K562 (cell line): Measurements from ENCODE around the gene IGSF3. TPM values are rescaled to one million over a fixed set of nuclear protein-coding genes. Genes with fewer than 3 reads are reported as not detected.

Experiments used
- AFF4 ChIP-seq: sonication (generic); formaldehyde crosslinking; IDR thresholded peaks from 2 replicates; pipeline ENCODE4 v1.8.0; 2023; ENCODE audit warnings: mild to moderate bottlenecking, missing genetic modification reagents
- CCAR2 ChIP-seq: fragments of 200-400 bp; formaldehyde crosslinking; IDR thresholded peaks from 2 replicates; pipeline ENCODE4 v1.6.1; 2017; ENCODE audit warnings: mild to moderate bottlenecking, low read depth, low read length
- CXXC5 ChIP-seq: fragments of 250-450 bp; sonication (Bioruptor Pico); IDR thresholded peaks from 2 replicates; pipeline ENCODE4 v1.8.0; 2022; ENCODE audit warnings: inconsistent platforms, mild to moderate bottlenecking, moderate library complexity
- DIDO1 ChIP-seq: fragments of 450-650 bp; IDR thresholded peaks from 2 replicates; pipeline ENCODE4 v1.6.1; 2016; ENCODE audit warnings: low read depth, missing biosample characterization, missing genetic modification characterization
- ELK1 ChIP-seq: sonication (generic); formaldehyde crosslinking; IDR thresholded peaks from 2 replicates; pipeline ENCODE4 v1.8.1; 2022; ENCODE audit warnings: missing genetic modification reagents
- ETS2 ChIP-seq: IDR thresholded peaks from 2 replicates; pipeline ENCODE4 v1.6.1; 2016; ENCODE audit warnings: borderline replicate concordance, missing genetic modification characterization, mild to moderate bottlenecking, moderate library complexity, missing compliant biosample characterization; ENCODE audit not compliant: poor library complexity, severe bottlenecking
- ETV1 ChIP-seq: fragments of 450-650 bp; conservative IDR thresholded peaks from 2 replicates; pipeline ENCODE4 v1.6.1; 2016; ENCODE audit warnings: missing genetic modification characterization, control low read depth, low read depth, missing compliant biosample characterization
- GABPB2 ChIP-seq: fragments of 250-450 bp; sonication (Bioruptor Pico); conservative IDR thresholded peaks from 2 replicates; pipeline ENCODE4 v1.5.1; 2021; ENCODE audit warnings: mild to moderate bottlenecking
- L3MBTL2 ChIP-seq: fragments of 450-650 bp; IDR thresholded peaks from 2 replicates; pipeline ENCODE4 v1.6.1; 2016; ENCODE audit warnings: mild to moderate bottlenecking, moderate library complexity
- MAFG ChIP-seq: fragments of 450-650 bp; conservative IDR thresholded peaks from 2 replicates; pipeline ENCODE4 v1.6.1; 2016; ENCODE audit warnings: missing genetic modification characterization, missing compliant biosample characterization
- MAFK ChIP-seq: IDR thresholded peaks from 2 replicates; pipeline ENCODE4 v1.6.1; 2011; ENCODE audit warnings: low read length, improper control_type of control experiment
- MTA1 ChIP-seq: fragments of 450-650 bp; IDR thresholded peaks from 2 replicates; pipeline ENCODE4 v1.6.1; 2017; ENCODE audit warnings: borderline replicate concordance
- NR2C2 ChIP-seq, 2 experiments: fragments of 200-800 bp in 1 of 2; sonication (Bioruptor generic) in 1 of 2; sonication (generic) in 1 of 2; formaldehyde crosslinking in 1 of 2; IDR thresholded peaks; 2 replicates each; pipeline versions ENCODE4 v1.6.1 to v1.8.0; 2016 to 2022; ENCODE audit warnings: mild to moderate bottlenecking in 1 of 2, missing compliant biosample characterization in 1 of 2, missing genetic modification characterization in 1 of 2, missing genetic modification reagents in 1 of 2
- SMAD4 ChIP-seq: fragments of 250-450 bp; sonication (Bioruptor Pico); conservative IDR thresholded peaks from 2 replicates; pipeline ENCODE4 v1.8.0; 2021; ENCODE audit warnings: inconsistent platforms, mild to moderate bottlenecking, moderate library complexity
- SMARCE1 ChIP-seq: fragments of 450-650 bp; IDR thresholded peaks from 2 replicates; pipeline ENCODE4 v1.7.1; 2016; ENCODE audit warnings: mild to moderate bottlenecking
- SP2 ChIP-seq: IDR thresholded peaks from 2 replicates; pipeline ENCODE4 v1.6.1; 2011; ENCODE audit warnings: mild to moderate bottlenecking, low read depth, low read length, moderate library complexity; ENCODE audit not compliant: poor library complexity, severe bottlenecking; ENCODE audit errors: extremely low read depth
- TOE1 ChIP-seq, 2 experiments: fragments of 450-650 bp in 1 of 2; sonication (generic) in 1 of 2; formaldehyde crosslinking in 1 of 2; IDR thresholded peaks; 2 replicates each; pipeline versions ENCODE4 v1.7.1 to v1.8.0; 2016 to 2022; ENCODE audit warnings: borderline replicate concordance in 2 of 2, mild to moderate bottlenecking in 2 of 2, antibody characterized with exemption in 1 of 2, inconsistent platforms in 1 of 2, low read depth in 1 of 2, missing genetic modification reagents in 1 of 2, moderate library complexity in 1 of 2
- ZNF165 ChIP-seq: fragments of 250-450 bp; sonication (Bioruptor Pico); IDR thresholded peaks from 2 replicates; pipeline ENCODE4 v1.4.0; 2020; ENCODE audit warnings: borderline replicate concordance
- ZNF324 ChIP-seq: fragments of 250-450 bp; sonication (Bioruptor Pico); IDR thresholded peaks from 2 replicates; pipeline ENCODE4 v1.4.0; 2020; ENCODE audit warnings: mild to moderate bottlenecking
- ZNF696 ChIP-seq: fragments of 250-450 bp; sonication (Bioruptor Pico); conservative IDR thresholded peaks from 2 replicates; pipeline ENCODE4 v1.4.0; 2020; ENCODE audit warnings: mild to moderate bottlenecking, moderate library complexity
- ZNF778 ChIP-seq: fragments of 450-650 bp; formaldehyde crosslinking; IDR thresholded peaks from 2 replicates; pipeline ENCODE4 v1.4.0; 2020; ENCODE audit warnings: mild to moderate bottlenecking, moderate library complexity
- polyA plus RNA-seq, 8 experiments: library from polyadenylated mRNA; depleted of rRNA in 4 of 8; stranded (reverse) in 5 of 8; unstranded in 3 of 8; fragments of >200 nt; fragmentation: Nextera tagmentation in 2 of 8; fragmentation: Illumina TruSeq in 1 of 8; extraction: Ambion mirVana in 2 of 8; extraction: Trizol in 1 of 8; gene quantifications; 2 replicates each; pipeline versions ENCODE4 v1.2.1 to v1.2.3, GENCODE V29; 2011 to 2014; ENCODE audit warnings: inconsistent platforms in 1 of 8, missing spikeins in 1 of 8
- total RNA-seq, 7 experiments: library from RNA; depleted of rRNA in 6 of 7; stranded (reverse); fragments of >200 nt in 6 of 7; fragmentation: Illumina TruSeq in 2 of 7; extraction: Trizol in 2 of 7; gene quantifications; 2 replicates each; pipeline versions ENCODE4 v1.2.1 to v1.2.3, GENCODE V29; 2011 to 2021; ENCODE audit warnings: low replicate concordance in 1 of 7
- TF ChIP-seq, protein P1 (sequence below): sonication (generic); formaldehyde crosslinking; IDR thresholded peaks from 2 replicates; pipeline ENCODE4 v1.9.0; 2022; ENCODE audit warnings: mild to moderate bottlenecking, missing genetic modification reagents

The IGSF3 gene
- total and polyA plus RNA-seq, 9 of the 15 experiments (the other 6 are each of a cell fraction or from before 2014, with no cell fraction given), result 1.1 to 15.0 (median 8.3) TPM

GRCh38 chr1:116682641-116683221 lies 15.2 kb upstream of the IGSF3 start (continued):
- TF ChIP-seq NR2C2 (CRISPR knock-in tag; IDR thresholded peaks at IDR 0.05) (no peak), NR2C2 (tag; IDR thresholded peaks at IDR 0.05) (no peak), ELK1 (no peak), MAFG (tag) (0 out of 2 replicates have a peak, but pooled peaks have one; percentile 10), MTA1 (no peak), CXXC5 (CRISPR knock-in tag) (peak; percentile 61), SP2 (no peak), CCAR2 (no peak), ZNF324 (CRISPR knock-in tag) (peak; percentile 4; the same call in 1 of the 2 replicates), ZNF696 (CRISPR knock-in tag) (no peak), ETS2 (tag) (no peak), AFF4 (CRISPR knock-in tag) (no peak), ZNF778 (CRISPR knock-in tag) (no peak), TOE1 (IDR thresholded peaks at IDR 0.05; ENCODE audit: borderline replicate concordance) (0 out of 2 replicates have a peak, but pooled peaks have one; percentile 14), TOE1 (CRISPR knock-in tag; IDR thresholded peaks at IDR 0.05; ENCODE audit: borderline replicate concordance, low read depth) (no peak), ETV1 (tag) (no peak), L3MBTL2 (peak; percentile 77), SMARCE1 (no peak), DIDO1 (no peak), MAFK (no peak), GABPB2 (CRISPR knock-in tag) (no peak), ZNF165 (CRISPR knock-in tag) (no peak), SMAD4 (CRISPR knock-in tag) (peak; percentile 67)
- TF ChIP-seq, protein P1, sequence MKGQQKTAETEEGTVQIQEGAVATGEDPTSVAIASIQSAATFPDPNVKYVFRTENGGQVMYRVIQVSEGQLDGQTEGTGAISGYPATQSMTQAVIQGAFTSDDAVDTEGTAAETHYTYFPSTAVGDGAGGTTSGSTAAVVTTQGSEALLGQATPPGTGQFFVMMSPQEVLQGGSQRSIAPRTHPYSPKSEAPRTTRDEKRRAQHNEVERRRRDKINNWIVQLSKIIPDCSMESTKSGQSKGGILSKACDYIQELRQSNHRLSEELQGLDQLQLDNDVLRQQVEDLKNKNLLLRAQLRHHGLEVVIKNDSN (CRISPR knock-in tag), result no peak
